ENCODE data around the gene FGF21.
"Not testable (repeated sequence)": the region's sequence is repeated elsewhere in the genome, so short reads cannot be mapped to it uniquely, and the experiment has no call there.

Gene FGF21

DNA sequence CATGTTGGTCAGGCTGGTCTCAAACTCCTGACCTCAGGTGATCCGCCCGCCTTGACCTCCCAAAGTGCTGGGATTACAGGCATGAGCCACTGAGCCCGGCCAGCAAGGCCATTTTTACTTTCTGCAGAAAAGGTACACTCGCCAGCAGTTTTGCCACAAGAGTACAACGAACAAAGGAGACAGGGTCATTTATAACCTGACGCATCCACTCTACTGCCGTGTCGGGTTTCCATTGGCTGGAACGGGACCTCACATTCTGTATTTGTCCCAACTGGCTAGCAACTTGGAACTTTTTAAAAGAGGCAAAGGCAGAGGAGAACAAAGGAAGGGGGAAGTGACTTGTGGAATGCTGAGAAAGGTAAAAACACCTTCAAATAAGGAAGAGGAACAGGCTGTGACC lies 32.0 kb downstream of the FGF21 start:
- DNase-seq (ENCODE audit: low spot score) = not testable (repeated sequence)

DNA sequence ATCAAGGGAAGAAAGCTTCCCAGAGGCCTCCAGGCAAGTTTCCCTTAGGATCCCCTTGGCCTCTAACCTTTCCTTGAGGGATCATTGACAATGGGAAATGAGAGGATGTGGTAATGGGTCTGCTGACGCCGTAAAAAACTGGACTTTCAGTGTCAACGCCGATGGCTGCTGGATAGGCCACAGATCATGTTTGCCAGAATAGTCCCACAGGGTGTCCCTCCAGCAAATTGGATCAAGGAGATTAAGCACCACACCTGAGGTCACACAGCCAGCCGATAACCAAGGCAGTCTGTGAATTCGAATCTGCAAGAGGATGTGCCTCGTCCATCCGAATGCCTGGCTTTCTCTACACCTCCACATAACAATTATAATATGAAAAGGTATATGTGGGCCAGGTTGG lies 37.9 kb downstream of the FGF21 start:
- no peak for DNase-seq (ENCODE audit: low spot score)

DNA sequence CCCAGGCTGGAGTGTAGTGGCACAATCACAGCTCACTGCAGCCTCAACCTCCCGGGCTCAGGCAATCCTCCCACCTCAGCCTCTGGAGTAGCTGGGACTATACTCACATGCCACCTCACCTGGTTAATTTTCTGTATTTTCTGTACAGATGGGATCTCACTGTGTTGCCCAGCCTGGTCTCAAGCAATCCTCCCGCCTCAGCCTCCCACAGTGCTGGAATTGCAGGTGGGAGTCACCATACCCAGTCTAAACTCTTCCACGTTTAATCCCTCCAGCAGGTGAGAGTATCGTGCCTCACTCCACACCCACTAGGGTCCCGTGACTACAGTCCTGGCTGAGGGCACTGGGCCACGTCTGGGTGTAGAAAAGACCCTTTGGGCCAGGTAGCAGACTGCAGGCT lies 39.0 kb downstream of the FGF21 start:
- DNase-seq (ENCODE audit: low spot score) = no peak

DNA sequence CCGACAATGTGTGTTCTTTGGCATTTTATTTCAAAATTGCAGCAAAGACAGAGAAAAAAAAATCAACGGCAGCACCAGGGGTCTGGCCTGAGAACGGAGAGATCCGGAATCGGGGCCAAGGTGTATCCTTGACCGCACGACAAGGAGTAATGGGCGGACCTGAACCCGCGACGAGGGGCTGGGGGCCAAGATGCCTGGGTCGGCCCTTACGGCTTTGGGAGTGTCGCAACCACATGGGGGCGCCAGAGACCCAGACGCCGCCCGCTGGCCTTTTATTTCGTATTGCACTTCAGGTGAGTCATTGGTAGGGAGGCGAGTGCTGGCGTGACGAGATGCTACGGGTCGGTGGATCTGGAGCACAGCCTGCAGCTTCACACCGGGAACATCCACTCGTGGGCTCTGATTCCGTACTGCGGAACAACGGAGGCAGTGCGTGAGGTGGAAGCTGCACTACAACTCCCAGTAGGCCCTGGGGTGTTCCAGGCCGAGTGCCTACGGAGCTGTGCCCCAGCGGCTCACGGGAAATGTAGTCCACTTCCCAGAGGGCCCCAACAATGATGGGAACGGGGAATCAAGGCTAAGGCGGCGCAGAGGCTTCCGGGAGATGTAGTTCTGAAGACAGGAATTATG lies 39.8 kb downstream of the FGF21 start:
- peak; percentile 94 for DNase-seq (ENCODE audit: low spot score)

DNA sequence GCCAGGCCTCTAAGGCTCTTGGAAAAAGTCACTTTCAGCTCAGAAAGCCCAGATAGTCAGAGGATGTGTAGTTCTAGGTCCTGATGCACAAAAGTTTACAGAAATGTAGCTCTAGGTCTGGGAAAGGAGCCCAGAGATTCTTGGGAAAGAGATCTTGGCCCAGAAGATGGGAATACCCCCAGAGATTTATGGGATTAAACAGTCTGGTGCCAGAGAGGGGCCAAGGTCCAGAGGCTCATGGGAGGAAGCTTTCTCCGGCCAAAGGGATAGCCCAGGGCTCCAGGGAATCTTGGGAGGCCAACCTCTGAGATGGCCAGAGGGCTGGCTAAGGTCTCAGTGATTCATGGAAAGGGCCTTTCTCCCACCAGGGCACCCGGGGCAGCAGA lies 40.4 kb downstream of the FGF21 start:
- no peak for DNase-seq (ENCODE audit: low spot score)

DNA sequence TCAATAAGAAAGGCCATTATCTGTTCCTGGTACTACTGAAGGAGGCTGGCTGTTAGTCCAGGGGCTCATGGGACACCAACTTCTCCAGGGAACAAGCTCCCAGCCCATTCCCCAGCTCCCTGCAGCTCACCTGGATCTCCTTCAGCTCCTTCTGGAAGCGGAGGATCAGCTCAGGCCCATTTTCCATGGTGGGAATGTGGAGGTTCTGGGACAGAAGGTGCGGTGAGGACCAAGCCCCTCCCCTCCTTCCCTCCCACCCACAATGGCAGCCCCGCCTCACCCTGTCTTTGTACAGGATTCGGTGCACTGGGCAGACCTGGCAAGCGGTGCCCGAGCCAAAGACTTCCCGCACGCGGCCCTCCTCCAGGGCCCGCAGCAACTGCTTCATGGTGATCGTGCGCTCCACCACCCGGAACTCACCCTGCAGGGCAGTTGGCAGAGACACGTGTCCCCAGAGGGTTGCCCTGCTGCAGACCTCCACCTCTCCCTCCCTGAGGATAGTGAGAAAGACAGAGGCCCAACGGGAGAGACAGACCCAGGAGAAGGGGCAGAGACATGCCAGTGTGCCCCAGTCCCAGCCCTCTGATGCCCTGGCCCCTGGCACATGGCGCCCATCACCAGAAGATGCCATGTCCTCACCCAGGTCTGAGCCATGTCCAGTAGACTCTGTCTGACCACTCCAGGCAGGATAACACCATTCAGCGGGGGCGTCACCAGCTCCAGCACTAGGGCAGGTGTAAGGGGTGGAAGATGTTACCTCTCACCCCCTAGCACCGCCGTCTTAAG lies 41.2 kb downstream of the FGF21 start:
- DNase-seq (ENCODE audit: low spot score) = no peak

DNA sequence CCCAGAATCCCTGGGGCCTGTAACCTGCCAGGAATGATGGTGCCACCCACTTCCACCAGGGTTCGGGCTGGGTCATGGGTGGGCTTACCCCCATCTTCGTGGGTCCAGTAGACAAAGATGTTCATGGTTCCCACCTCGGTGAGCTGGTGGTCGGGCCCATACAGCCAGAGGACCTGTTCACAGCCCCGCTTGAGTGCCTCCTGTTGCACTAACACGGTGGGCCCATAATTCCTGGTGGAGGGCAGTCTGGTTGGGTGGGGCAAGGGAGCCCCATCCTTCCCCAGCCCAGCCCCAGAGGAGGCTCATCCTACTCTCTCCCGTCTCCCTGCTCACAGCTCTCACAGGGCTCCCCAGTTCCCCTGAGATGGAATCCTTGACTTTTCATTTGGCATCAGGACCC lies 41.8 kb downstream of the FGF21 start:
- DNase-seq (ENCODE audit: low spot score) = no peak

DNA sequence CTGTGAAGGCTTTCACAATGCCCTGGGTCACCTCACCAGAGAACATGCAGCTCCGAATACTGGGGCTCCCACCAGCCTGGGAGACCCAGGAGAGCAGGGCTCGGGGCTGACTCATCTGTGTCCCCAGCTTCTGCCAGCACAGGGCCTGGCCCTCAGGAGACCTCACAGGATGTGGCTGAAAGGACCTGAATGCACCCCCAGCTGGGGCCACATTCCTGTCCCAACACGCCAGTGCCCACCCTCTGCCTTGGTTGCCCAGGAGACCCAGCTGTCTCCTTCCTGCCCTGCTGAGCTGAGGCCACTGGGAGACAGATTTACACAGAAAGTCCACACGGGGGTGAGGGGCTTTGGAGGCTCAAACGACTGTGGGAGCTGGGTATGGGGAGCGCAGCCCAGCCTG lies 43.6 kb downstream of the FGF21 start:
- no peak for DNase-seq (ENCODE audit: low spot score)

DNA sequence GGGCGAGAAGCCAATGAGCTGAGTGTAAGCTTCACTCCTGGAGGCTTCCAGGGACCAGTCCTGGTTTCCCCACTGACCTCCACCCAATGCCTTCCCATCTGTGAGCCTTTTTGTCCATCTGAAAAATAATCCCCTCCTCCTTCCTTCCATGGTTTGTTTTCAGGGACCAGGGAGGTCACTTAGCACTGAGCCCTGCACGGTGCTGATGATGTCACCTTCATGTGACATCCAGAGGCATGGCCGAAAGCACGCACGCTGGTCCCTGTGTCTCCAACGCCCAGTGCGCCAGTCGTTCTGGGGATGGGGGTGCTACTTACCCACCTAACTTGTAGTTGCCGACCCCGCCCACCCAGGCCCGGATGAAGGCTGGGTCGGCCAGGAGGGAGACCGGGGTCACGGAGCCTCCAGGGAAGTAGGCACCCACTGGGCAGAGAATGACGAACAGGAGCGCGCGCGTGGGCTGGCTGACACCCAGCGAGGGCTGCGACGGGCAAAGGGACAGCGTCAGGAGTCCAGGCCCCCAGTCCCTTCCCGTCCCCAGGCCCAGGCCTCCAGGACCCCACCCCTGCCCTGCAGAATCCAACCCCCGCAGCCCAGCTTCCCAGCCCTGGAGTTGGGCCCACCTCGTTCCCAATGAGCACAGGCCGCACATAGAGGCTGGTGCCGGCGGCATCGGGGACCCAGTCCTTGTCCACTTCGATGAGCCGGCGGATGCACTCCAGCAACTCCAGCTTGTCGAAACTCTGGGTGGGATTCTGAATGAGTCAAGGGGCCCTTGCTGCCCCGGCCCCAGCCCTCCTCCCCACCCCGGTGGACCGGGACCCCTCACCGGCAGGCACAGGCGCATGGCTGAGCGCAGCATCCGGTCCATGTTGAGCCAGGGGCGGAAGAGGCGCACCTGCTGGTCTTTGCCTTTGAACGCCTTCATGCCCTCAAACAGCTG lies 44.3 kb downstream of the FGF21 start:
- DNase-seq (ENCODE audit: low spot score) = no peak

DNA sequence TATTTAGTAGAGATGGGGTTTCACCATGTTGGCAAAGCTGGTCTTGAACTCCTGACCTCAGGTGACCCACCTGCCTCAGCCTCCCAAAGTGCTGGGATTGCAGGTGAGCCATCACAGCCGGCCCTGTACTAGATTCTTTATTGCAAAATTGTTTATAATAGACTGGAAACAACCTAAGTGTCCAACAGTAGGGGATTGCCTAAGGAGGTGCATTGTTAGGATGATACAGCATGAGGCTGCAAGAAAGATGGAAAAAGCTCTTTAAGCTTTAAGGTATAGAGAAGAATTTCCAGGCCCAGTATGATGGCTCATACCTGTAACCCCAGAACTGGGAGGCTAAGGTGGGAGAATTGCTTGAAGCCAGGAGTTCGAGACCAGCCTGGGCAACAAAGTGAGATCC lies 47.3 kb downstream of the FGF21 start:
- no peak for DNase-seq (ENCODE audit: low spot score)

DNA sequence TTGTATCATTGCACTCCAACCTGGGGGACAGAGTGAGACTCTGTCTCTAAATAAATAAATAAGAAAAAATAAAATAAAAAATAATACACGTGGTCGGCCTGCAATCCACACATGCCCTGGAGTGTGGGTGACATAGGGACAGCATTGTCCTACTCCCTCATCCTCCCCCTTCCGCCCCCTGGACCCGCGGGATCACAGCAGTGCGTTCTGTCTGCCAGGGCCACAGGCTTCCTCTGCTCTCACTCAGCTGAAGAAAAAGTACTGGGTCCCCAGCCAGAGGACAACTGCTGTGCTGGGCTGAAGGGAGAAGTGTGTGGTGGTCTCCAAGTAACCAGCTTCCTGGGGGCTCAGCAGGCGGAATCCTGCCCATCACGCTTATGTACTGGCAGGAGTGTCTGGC lies 49.2 kb downstream of the FGF21 start:
- no peak for DNase-seq (ENCODE audit: low spot score)

DNA sequence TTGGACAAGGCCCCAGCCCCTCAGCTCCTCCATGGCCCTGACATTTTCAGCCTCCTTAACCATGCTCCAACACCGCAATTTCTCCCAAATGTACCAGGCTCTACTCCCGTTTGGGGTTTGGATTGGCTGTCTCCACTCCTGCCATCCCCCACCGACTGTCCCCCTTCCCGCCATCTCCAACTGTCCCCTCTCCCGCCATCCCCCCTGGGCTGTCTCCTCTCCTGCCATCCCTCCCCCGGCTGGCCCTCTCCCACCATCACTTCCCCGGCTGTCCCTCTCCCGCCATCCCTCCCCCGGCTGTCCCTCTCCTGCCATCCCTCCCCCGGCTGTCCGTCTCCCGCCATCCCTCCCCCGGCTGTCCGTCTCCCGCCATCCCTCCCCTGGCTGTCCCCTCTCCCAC lies 50.1 kb downstream of the FGF21 start:
- DNase-seq (ENCODE audit: low spot score) = no peak

DNA sequence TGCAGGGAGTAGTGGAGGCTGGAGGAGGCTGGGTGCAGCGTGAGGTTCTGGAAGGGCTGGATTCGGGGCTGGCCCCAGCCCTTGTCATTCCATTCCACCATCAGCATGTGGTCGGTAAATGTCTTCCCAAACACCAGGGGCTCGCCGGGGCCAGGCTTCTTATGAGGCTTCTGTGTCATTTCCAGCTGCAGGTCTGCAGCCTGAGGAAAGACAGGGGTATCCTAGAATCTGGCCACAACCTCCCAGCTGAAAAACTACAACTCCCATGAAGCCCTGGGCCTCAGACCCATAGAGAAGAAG lies 51.1 kb downstream of the FGF21 start:
- no peak for DNase-seq (ENCODE audit: low spot score)

DNA sequence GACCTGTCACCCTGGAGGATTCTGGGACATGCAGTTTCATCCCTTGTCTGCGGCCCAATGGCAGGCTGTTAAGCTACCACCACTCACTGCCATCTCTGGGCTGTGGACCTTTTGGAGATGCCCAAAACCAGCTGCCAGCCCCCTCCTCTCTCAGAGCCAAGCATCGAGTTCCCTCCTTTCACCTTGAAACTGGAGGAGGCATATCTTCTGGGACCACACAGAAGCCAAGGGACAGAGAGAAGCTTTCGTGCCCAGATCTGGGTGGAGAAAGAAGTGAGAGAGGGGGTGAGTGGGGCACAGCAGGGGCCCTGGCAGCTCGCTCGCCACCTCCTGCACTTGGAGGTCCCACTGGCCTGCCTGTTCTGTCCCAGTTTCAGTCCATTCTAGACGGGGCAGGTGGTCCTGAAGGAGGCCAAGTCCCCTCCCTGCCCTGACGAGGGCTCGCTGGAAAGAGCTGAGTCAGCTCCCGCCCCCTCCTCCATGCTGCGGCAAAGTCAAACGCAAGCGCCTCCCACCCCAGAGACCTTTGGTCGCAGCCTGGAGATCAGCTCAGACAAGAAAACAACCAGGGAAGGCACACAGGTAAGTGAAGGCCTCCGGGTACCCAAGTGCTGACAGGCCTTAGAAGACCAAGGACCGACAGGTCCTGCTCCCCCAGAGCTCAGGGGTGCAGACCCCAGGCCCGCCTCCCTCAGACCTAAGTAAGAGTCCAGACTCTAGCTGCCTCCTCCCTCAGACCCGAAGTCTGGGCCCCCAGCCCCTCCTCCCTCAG lies 51.7 kb downstream of the FGF21 start:
- peak; percentile 64 for DNase-seq (ENCODE audit: low spot score)

DNA sequence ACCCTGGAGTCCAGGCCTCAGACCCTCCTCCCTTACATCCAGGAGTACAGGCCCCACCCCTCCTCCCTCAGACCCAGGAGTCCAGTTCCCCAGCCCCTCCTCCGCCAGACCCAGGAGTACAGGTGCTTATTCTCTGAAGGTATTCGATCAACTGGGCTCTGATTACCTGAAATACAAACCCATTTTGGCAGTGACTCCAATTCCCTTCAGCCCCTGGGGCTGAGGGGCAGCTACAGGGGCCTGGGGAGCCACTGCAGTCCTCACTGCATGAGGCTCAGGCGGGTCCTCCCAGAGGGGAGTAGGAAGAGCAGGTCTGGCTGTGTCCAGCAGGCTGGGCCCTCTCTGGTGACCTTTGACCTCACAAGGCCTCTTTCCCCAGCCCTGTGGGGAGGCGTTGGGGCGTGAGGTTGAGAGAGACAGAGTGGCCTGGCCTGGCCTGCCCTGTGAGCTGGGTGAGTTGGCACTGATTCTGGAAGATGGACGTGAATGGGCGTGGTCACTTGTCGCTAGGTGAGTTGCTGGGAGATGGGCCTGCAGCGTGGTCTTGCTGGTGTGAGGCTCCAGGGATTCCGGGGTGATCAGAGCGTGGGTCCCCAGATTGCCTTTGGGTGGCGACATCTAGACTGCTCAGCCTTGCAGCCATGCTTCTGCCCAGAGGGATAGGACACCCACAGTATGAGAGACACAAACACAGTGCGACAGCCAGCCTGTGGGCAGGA lies 52.4 kb downstream of the FGF21 start:
- DNase-seq (ENCODE audit: low spot score) = no peak

Data from AG08395 (cell line).